HUES6 (cell line): Measurements from ENCODE around the gene PARP2.
"Not testable (repeated sequence)": the region's sequence is repeated elsewhere in the genome, so short reads cannot be mapped to it uniquely, and the experiment has no call there.

Experiments
- H3K27ac ChIP-seq: 2 replicates; pipeline ENCODE4 v1.7.0; 2013; ENCODE audit warnings: low read depth, mild to moderate bottlenecking, low read length, inconsistent platforms
- H3K27me3 ChIP-seq: 2 replicates; pipeline ENCODE4 v1.6.1; 2013; ENCODE audit warnings: low read length; ENCODE audit not compliant: control insufficient read depth, insufficient read depth
- H3K36me3 ChIP-seq: 2 replicates; pipeline ENCODE4 v1.6.1; 2013; ENCODE audit warnings: low read length; ENCODE audit not compliant: control insufficient read depth, insufficient read depth
- H3K4me1 ChIP-seq: 2 replicates; pipeline ENCODE4 v1.6.1; 2013; ENCODE audit warnings: low read length; ENCODE audit not compliant: control insufficient read depth, insufficient read depth
- H3K4me3 ChIP-seq: 2 replicates; pipeline ENCODE4 v1.5.1; 2013; ENCODE audit warnings: low read depth, low read length
- H3K9ac ChIP-seq: one replicate; pipeline ENCODE4 v1.6.1; 2013; ENCODE audit warnings: mild to moderate bottlenecking, low read length
- H3K9me3 ChIP-seq: 2 replicates; pipeline ENCODE4 v1.6.1; 2013; ENCODE audit warnings: low read depth, low read length; ENCODE audit not compliant: control insufficient read depth, insufficient read depth

Gene PARP2

GRCh38 chr14:20347747-20348146 lies 4.3 kb downstream of the PARP2 start:
- H3K27ac ChIP-seq, result no peak overlapping the region
- H3K36me3 ChIP-seq, result peaks cover 75% of the 10 kb centered on the region
- H3K9ac ChIP-seq, result no peak overlapping the region
- H3K4me3 ChIP-seq, result no peak overlapping the region
- H3K4me1 ChIP-seq, result no peaks in the 10 kb centered on the region
- H3K27me3 ChIP-seq, result no peaks in the 10 kb centered on the region
- H3K9me3 ChIP-seq, result no peaks in the 10 kb centered on the region

- Histone ChIP-seq H3K9me3 (no peaks in the 10 kb centered on the region), H3K4me1 (no peaks in the 10 kb centered on the region), H3K27me3 (no peaks in the 10 kb centered on the region), H3K36me3 (peaks cover 90% of the 10 kb centered on the region), H3K27ac (no peak overlapping the region), H3K4me3 (no peak overlapping the region), H3K9ac (no peak overlapping the region)
Observed at GRCh38 chr14:20350282-20350681, 6.8 kb downstream of the PARP2 start.

- Histone ChIP-seq H3K36me3 (peaks cover 89% of the 10 kb centered on the region), H3K9me3 (no peaks in the 10 kb centered on the region)
Observed at GRCh38 chr14:20350860-20351259, 7.4 kb downstream of the PARP2 start.

GRCh38 chr14:20356422-20356821 lies 13.0 kb downstream of the PARP2 start:
- Histone ChIP-seq H3K27me3 (no peaks in the 10 kb centered on the region), H3K9ac (no peak overlapping the region), H3K9me3 (no peaks in the 10 kb centered on the region), H3K4me3 (no peak overlapping the region), H3K36me3 (peaks cover 79% of the 10 kb centered on the region), H3K4me1 (no peaks in the 10 kb centered on the region), H3K27ac (no peak overlapping the region)

More at GRCh38 chr14:20350860-20351259, 7.4 kb downstream of the PARP2 start:
- Histone ChIP-seq H3K4me3 (no peak overlapping the region), H3K27me3 (no peaks in the 10 kb centered on the region), H3K4me1 (no peaks in the 10 kb centered on the region), H3K9ac (no peak overlapping the region), H3K27ac (no peak overlapping the region)

- not testable (repeated sequence) for H3K9ac ChIP-seq, H3K27ac ChIP-seq, H3K4me3 ChIP-seq, H3K27me3 ChIP-seq, H3K4me1 ChIP-seq, H3K9me3 ChIP-seq
- peaks cover 67% of the 10 kb centered on the region for H3K36me3 ChIP-seq
Observed at GRCh38 chr14:20358474-20358873, 15.0 kb downstream of the PARP2 start.

GRCh38 chr14:20365928-20366327 lies 22.5 kb downstream of the PARP2 start:
- H3K27ac ChIP-seq, result no peak overlapping the region
- no peaks in the 10 kb centered on the region for H3K9me3 ChIP-seq
- H3K4me1 ChIP-seq, result no peaks in the 10 kb centered on the region
- H3K4me3 ChIP-seq, result no peak overlapping the region
- no peak overlapping the region for H3K9ac ChIP-seq
- peaks cover 53% of the 10 kb centered on the region for H3K36me3 ChIP-seq
- H3K27me3 ChIP-seq, result no peaks in the 10 kb centered on the region

- Histone ChIP-seq H3K27me3 (no peaks in the 10 kb centered on the region), H3K27ac (no peak overlapping the region), H3K36me3 (peaks cover 91% of the 10 kb centered on the region), H3K9me3 (no peaks in the 10 kb centered on the region), H3K4me3 (no peak overlapping the region), H3K4me1 (no peaks in the 10 kb centered on the region), H3K9ac (peak overlapping the region; percentile 10)
Observed at GRCh38 chr14:20372796-20373195, 29.4 kb downstream of the PARP2 start.

- Histone ChIP-seq H3K4me1 (no peaks in the 10 kb centered on the region), H3K27ac (no peak overlapping the region), H3K9ac (no peak overlapping the region), H3K27me3 (no peaks in the 10 kb centered on the region), H3K4me3 (no peak overlapping the region), H3K36me3 (peaks cover 96% of the 10 kb centered on the region), H3K9me3 (no peaks in the 10 kb centered on the region)
Observed at GRCh38 chr14:20375471-20375870, 32.0 kb downstream of the PARP2 start.

- H3K4me3 ChIP-seq, result no peak overlapping the region
- peaks cover 95% of the 10 kb centered on the region for H3K36me3 ChIP-seq
- no peak overlapping the region for H3K9ac ChIP-seq
- H3K4me1 ChIP-seq, result no peaks in the 10 kb centered on the region
- no peaks in the 10 kb centered on the region for H3K9me3 ChIP-seq
- H3K27ac ChIP-seq, result no peak overlapping the region
- no peaks in the 10 kb centered on the region for H3K27me3 ChIP-seq
Observed at GRCh38 chr14:20376071-20376588, 32.7 kb downstream of the PARP2 start.

- no peak overlapping the region for H3K4me3 ChIP-seq
- no peaks in the 10 kb centered on the region for H3K4me1 ChIP-seq
- H3K9me3 ChIP-seq, result no peaks in the 10 kb centered on the region
- no peak overlapping the region for H3K9ac ChIP-seq
- H3K36me3 ChIP-seq, result peaks cover 95% of the 10 kb centered on the region
- no peak overlapping the region for H3K27ac ChIP-seq
- no peaks in the 10 kb centered on the region for H3K27me3 ChIP-seq
Observed at GRCh38 chr14:20377171-20377570, 33.7 kb downstream of the PARP2 start.

GRCh38 chr14:20379743-20380142 lies 36.3 kb downstream of the PARP2 start:
- H3K36me3 ChIP-seq, result peaks cover 96% of the 10 kb centered on the region

GRCh38 chr14:20380681-20381080 lies 37.2 kb downstream of the PARP2 start:
- Histone ChIP-seq H3K4me3 (no peak overlapping the region), H3K4me1 (no peaks in the 10 kb centered on the region), H3K27ac (no peak overlapping the region), H3K9me3 (no peaks in the 10 kb centered on the region), H3K36me3 (peaks cover 97% of the 10 kb centered on the region), H3K9ac (no peak overlapping the region), H3K27me3 (no peaks in the 10 kb centered on the region)

More at GRCh38 chr14:20379743-20380142, 36.3 kb downstream of the PARP2 start:
- H3K9me3 ChIP-seq, result no peaks in the 10 kb centered on the region
- no peaks in the 10 kb centered on the region for H3K27me3 ChIP-seq
- no peak overlapping the region for H3K4me3 ChIP-seq
- H3K9ac ChIP-seq, result no peak overlapping the region
- H3K27ac ChIP-seq, result no peak overlapping the region
- no peaks in the 10 kb centered on the region for H3K4me1 ChIP-seq
